Glomerular endothelial cell (primary cell): Measurements from ENCODE around the gene CLVS2. TPM values are rescaled to one million over a fixed set of nuclear protein-coding genes. Genes with fewer than 3 reads are reported as not detected.

Source experiments
- DNase-seq: peaks from one replicate; pipeline ENCODE4 v3.0.0-alpha.2; 2011; ENCODE audit warnings: low read depth, low spot score; ENCODE audit errors: extremely low read depth
- total RNA-seq: library from RNA; depleted of rRNA; stranded (reverse); fragments of >200 nt; gene quantifications from 2 replicates; pipeline ENCODE4 v1.2.3, GENCODE V29; 2015

CLVS2 gene
- total RNA-seq, 1 donor from 2014 or later: 0.06 TPM

- DNase-seq: no peak
Observed at GRCh38 chr6:123118811-123119210, 122.8 kb downstream of the CLVS2 start.

Other genes with a start within 250 kb of the CLVS2 start
- gene FABP7, start 216.5 kb upstream of the CLVS2 start, total RNA-seq: not detected in 2 replicates
- 7.5 and 13.0 TPM in 2 replicates for gene SMPDL3A, start 207.0 kb upstream of the CLVS2 start, total RNA-seq